K562 (cell line): ENCODE measurements around the gene MBNL1. TPM values are rescaled to one million over a fixed set of nuclear protein-coding genes. Genes with fewer than 3 reads are reported as not detected.

Experiments
- EP400 ChIP-seq: fragments of 450-650 bp; IDR thresholded peaks from 2 replicates; pipeline ENCODE4 v1.6.1; 2017; ENCODE audit warnings: antibody characterized with exemption, mild to moderate bottlenecking, moderate library complexity
- FOXM1 ChIP-seq, 2 experiments: fragments of 450-650 bp in 1 of 2; sonication (generic) in 1 of 2; formaldehyde crosslinking in 1 of 2; IDR thresholded peaks; 2 replicates each; pipeline versions ENCODE4 v1.6.1 to v1.9.0; 2017 to 2022; ENCODE audit warnings: low read depth in 2 of 2, mild to moderate bottlenecking in 2 of 2, missing genetic modification reagents in 1 of 2, moderate library complexity in 1 of 2
- HSF4 ChIP-seq: fragments of 250-450 bp; sonication (Bioruptor Pico); IDR thresholded peaks from 2 replicates; pipeline ENCODE4 v2.1.2; 2022; ENCODE audit warnings: mild to moderate bottlenecking, moderate library complexity, borderline replicate concordance
- MEF2A ChIP-seq: IDR thresholded peaks from 2 replicates; pipeline ENCODE4 v1.6.1; 2011; ENCODE audit warnings: low read depth, mild to moderate bottlenecking, low read length, moderate library complexity; ENCODE audit not compliant: control insufficient read depth
- SNAPC5 ChIP-seq: fragments of 250-450 bp; sonication (Bioruptor Pico); IDR thresholded peaks from 2 replicates; pipeline ENCODE4 v1.8.0; 2021; ENCODE audit warnings: moderate library complexity, mild to moderate bottlenecking, inconsistent platforms
- TAF9B ChIP-seq: fragments of 450-650 bp; IDR thresholded peaks from 2 replicates; pipeline ENCODE4 v1.6.1; 2018; ENCODE audit warnings: mild to moderate bottlenecking; ENCODE audit not compliant: partially characterized antibody
- ZNF668 ChIP-seq: fragments of 250-450 bp; sonication (Bioruptor Pico); IDR thresholded peaks from 2 replicates; pipeline ENCODE4 v1.8.0; 2022; ENCODE audit warnings: mild to moderate bottlenecking, inconsistent platforms
- ZNF780A ChIP-seq: fragments of 250-450 bp; sonication (Bioruptor Pico); IDR thresholded peaks from 2 replicates; pipeline ENCODE4 v1.5.0; 2021; ENCODE audit warnings: mild to moderate bottlenecking
- polyA plus RNA-seq, 8 experiments: library from polyadenylated mRNA; depleted of rRNA in 4 of 8; stranded (reverse) in 5 of 8; unstranded in 3 of 8; fragments of >200 nt; fragmentation: Nextera tagmentation in 2 of 8; fragmentation: Illumina TruSeq in 1 of 8; extraction: Ambion mirVana in 2 of 8; extraction: Trizol in 1 of 8; gene quantifications; 2 replicates each; pipeline versions ENCODE4 v1.2.1 to v1.2.3, GENCODE V29; 2011 to 2014; ENCODE audit warnings: inconsistent platforms in 1 of 8, missing spikeins in 1 of 8
- total RNA-seq, 7 experiments: library from RNA; depleted of rRNA in 6 of 7; stranded (reverse); fragments of >200 nt in 6 of 7; fragmentation: Illumina TruSeq in 2 of 7; extraction: Trizol in 2 of 7; gene quantifications; 2 replicates each; pipeline versions ENCODE4 v1.2.1 to v1.2.3, GENCODE V29; 2011 to 2021; ENCODE audit warnings: low replicate concordance in 1 of 7
- TF ChIP-seq, protein P1 (sequence below): fragments of 200-600 bp; sonication (generic); IDR thresholded peaks from one replicate; pipeline ENCODE4 v1.6.1; 2012; ENCODE audit warnings: mild to moderate bottlenecking, low read depth, low read length, inconsistent platforms
- TF ChIP-seq, protein P2 (sequence below): sonication (generic); formaldehyde crosslinking; IDR thresholded peaks from 2 replicates; pipeline ENCODE4 v1.8.0; 2023; ENCODE audit warnings: mild to moderate bottlenecking, missing genetic modification reagents

MBNL1 gene
- total and polyA plus RNA-seq, 9 of the 15 experiments (the other 6 are each of a cell fraction or from before 2014, with no cell fraction given), result 70.3 to 243 (median 220) TPM

DNA sequence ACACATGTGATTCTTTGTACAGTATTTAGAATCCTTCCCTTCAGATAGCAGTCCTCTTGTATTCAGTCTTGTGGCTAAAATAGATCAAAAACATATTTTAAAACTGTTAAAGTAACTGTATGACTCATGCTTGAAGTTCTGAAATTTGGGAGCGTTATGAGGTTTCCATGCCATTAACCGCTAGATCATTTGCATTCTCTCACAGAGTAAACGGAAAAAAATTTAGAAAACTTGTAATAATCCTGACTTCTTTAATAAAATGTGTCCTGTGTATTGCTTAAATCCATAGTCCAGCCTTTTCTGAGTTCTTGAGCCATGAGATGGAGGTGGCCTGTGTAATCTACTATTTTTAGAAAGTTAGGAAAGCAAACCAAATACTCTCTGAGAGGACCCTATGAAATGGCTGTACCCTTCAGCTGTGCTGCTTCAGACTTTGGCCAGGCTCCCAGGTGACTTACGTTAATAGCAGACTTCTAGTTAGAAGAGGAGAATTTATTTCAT is 33.8 kb downstream of the MBNL1 start (continued):
- TF ChIP-seq, protein P1, sequence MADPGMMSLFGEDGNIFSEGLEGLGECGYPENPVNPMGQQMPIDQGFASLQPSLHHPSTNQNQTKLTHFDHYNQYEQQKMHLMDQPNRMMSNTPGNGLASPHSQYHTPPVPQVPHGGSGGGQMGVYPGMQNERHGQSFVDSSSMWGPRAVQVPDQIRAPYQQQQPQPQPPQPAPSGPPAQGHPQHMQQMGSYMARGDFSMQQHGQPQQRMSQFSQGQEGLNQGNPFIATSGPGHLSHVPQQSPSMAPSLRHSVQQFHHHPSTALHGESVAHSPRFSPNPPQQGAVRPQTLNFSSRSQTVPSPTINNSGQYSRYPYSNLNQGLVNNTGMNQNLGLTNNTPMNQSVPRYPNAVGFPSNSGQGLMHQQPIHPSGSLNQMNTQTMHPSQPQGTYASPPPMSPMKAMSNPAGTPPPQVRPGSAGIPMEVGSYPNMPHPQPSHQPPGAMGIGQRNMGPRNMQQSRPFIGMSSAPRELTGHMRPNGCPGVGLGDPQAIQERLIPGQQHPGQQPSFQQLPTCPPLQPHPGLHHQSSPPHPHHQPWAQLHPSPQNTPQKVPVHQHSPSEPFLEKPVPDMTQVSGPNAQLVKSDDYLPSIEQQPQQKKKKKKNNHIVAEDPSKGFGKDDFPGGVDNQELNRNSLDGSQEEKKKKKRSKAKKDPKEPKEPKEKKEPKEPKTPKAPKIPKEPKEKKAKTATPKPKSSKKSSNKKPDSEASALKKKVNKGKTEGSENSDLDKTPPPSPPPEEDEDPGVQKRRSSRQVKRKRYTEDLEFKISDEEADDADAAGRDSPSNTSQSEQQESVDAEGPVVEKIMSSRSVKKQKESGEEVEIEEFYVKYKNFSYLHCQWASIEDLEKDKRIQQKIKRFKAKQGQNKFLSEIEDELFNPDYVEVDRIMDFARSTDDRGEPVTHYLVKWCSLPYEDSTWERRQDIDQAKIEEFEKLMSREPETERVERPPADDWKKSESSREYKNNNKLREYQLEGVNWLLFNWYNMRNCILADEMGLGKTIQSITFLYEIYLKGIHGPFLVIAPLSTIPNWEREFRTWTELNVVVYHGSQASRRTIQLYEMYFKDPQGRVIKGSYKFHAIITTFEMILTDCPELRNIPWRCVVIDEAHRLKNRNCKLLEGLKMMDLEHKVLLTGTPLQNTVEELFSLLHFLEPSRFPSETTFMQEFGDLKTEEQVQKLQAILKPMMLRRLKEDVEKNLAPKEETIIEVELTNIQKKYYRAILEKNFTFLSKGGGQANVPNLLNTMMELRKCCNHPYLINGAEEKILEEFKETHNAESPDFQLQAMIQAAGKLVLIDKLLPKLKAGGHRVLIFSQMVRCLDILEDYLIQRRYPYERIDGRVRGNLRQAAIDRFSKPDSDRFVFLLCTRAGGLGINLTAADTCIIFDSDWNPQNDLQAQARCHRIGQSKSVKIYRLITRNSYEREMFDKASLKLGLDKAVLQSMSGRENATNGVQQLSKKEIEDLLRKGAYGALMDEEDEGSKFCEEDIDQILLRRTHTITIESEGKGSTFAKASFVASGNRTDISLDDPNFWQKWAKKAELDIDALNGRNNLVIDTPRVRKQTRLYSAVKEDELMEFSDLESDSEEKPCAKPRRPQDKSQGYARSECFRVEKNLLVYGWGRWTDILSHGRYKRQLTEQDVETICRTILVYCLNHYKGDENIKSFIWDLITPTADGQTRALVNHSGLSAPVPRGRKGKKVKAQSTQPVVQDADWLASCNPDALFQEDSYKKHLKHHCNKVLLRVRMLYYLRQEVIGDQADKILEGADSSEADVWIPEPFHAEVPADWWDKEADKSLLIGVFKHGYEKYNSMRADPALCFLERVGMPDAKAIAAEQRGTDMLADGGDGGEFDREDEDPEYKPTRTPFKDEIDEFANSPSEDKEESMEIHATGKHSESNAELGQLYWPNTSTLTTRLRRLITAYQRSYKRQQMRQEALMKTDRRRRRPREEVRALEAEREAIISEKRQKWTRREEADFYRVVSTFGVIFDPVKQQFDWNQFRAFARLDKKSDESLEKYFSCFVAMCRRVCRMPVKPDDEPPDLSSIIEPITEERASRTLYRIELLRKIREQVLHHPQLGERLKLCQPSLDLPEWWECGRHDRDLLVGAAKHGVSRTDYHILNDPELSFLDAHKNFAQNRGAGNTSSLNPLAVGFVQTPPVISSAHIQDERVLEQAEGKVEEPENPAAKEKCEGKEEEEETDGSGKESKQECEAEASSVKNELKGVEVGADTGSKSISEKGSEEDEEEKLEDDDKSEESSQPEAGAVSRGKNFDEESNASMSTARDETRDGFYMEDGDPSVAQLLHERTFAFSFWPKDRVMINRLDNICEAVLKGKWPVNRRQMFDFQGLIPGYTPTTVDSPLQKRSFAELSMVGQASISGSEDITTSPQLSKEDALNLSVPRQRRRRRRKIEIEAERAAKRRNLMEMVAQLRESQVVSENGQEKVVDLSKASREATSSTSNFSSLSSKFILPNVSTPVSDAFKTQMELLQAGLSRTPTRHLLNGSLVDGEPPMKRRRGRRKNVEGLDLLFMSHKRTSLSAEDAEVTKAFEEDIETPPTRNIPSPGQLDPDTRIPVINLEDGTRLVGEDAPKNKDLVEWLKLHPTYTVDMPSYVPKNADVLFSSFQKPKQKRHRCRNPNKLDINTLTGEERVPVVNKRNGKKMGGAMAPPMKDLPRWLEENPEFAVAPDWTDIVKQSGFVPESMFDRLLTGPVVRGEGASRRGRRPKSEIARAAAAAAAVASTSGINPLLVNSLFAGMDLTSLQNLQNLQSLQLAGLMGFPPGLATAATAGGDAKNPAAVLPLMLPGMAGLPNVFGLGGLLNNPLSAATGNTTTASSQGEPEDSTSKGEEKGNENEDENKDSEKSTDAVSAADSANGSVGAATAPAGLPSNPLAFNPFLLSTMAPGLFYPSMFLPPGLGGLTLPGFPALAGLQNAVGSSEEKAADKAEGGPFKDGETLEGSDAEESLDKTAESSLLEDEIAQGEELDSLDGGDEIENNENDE, result no peak
- TF ChIP-seq FOXM1 (IDR thresholded peaks at IDR 0.05; ENCODE audit: low read depth) (peak; percentile 45; the same call in 1 of the 2 replicates), FOXM1 (CRISPR knock-in tag; IDR thresholded peaks at IDR 0.05; ENCODE audit: low read depth) (no peak), SNAPC5 (CRISPR knock-in tag) (no peak), ZNF668 (CRISPR knock-in tag) (no peak), TAF9B (no peak), ZNF780A (CRISPR knock-in tag) (no peak), MEF2A (peak; percentile 13; the same call in 1 of the 2 replicates), EP400 (no peak), HSF4 (CRISPR knock-in tag) (no peak)
- TF ChIP-seq, protein P2, sequence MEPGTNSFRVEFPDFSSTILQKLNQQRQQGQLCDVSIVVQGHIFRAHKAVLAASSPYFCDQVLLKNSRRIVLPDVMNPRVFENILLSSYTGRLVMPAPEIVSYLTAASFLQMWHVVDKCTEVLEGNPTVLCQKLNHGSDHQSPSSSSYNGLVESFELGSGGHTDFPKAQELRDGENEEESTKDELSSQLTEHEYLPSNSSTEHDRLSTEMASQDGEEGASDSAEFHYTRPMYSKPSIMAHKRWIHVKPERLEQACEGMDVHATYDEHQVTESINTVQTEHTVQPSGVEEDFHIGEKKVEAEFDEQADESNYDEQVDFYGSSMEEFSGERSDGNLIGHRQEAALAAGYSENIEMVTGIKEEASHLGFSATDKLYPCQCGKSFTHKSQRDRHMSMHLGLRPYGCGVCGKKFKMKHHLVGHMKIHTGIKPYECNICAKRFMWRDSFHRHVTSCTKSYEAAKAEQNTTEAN, result no peak
